Epithelial cell of proximal tubule (primary cell): Measurements from ENCODE around the gene UCN2. TPM values are rescaled to one million over a fixed set of nuclear protein-coding genes. Genes with fewer than 3 reads are reported as not detected.

Source experiments
- DNase-seq: peaks from one replicate; pipeline ENCODE4 v3.0.0-alpha.2; 2011; ENCODE audit warnings: low read depth
- H3K4me3 ChIP-seq: 2 replicates; pipeline ENCODE4 v1.5.1; 2011; ENCODE audit warnings: low read depth, mild to moderate bottlenecking, low read length
- total RNA-seq: library from RNA; depleted of rRNA; stranded (reverse); fragments of >200 nt; gene quantifications from 2 replicates; pipeline ENCODE4 v1.2.3, GENCODE V29; 2015
- TF ChIP-seq, protein P1 (sequence below): conservative IDR thresholded peaks from 2 replicates; pipeline ENCODE4 v1.5.1; 2012; ENCODE audit warnings: low read depth, mild to moderate bottlenecking, low read length

Gene UCN2
- total RNA-seq = 4.8 and 6.6 TPM in 2 replicates

- no peak for DNase-seq
- no peak within 1 kb of the TSS for H3K4me3 ChIP-seq
- TF ChIP-seq, protein P1, sequence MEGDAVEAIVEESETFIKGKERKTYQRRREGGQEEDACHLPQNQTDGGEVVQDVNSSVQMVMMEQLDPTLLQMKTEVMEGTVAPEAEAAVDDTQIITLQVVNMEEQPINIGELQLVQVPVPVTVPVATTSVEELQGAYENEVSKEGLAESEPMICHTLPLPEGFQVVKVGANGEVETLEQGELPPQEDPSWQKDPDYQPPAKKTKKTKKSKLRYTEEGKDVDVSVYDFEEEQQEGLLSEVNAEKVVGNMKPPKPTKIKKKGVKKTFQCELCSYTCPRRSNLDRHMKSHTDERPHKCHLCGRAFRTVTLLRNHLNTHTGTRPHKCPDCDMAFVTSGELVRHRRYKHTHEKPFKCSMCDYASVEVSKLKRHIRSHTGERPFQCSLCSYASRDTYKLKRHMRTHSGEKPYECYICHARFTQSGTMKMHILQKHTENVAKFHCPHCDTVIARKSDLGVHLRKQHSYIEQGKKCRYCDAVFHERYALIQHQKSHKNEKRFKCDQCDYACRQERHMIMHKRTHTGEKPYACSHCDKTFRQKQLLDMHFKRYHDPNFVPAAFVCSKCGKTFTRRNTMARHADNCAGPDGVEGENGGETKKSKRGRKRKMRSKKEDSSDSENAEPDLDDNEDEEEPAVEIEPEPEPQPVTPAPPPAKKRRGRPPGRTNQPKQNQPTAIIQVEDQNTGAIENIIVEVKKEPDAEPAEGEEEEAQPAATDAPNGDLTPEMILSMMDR = no peak
Measured at GRCh38 chr3:48563382-48563918, at the start of gene UCN2. UCN2 (minus strand) TSS chr3:48563781; CDS start chr3:48563124, 657 bp downstream.

- no peak for DNase-seq
- TF ChIP-seq, protein P1 = no peak
Measured at GRCh38 chr3:48612309-48612708, 48.7 kb upstream of the UCN2 start.

DNA sequence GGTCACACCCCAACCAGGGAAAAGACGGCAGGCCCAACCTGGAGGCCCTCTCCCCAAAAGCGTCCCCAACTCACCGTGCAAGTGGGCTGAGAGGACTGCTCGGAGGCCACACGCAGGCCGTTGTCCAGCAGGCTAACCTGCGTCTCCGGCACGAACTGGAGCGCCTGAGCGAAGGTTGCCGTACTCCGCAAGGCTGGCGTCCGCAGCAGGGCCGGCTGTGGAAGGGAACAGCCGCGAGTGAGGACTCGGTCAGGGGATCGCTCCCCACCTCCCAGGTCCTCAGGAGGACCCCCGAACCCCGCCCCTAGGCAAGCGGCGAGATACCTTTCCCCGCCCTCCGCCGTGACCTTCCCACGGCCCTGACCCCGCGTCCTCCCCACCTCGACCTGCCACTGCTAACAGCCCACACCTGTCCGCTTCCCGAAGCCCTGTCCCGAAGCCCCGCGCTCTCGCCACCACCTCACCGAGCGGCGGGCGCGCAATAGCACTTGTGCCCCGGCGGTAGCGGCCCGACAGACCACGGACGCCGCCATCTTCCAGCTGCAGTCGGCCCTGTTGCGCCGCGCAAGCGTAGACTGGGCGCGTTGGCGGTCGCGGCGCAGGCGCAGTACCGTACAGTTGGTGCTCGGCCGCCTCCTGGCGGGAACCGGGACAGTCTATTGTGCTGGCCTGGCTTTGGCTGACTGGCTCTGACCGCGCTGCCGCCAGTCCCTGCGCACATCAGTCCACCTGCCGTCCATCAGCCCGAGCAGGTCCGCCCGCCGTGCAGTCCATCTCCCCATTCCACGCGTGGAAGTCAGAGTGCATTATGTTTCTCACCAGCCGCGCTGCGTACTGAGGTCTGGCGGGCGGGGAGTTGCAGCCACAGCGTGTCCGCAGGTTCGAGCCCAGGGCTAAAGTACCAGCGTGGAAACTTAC, 45.8 kb upstream of the UCN2 start, which contains the start of gene UQCRC1:
Gene UQCRC1, minus strand, starts transcription at position 559 of the 918 bp plus-strand sequence. Its CDS starts 26 bp downstream, at position 533.
- TF ChIP-seq, protein P1 = peak; percentile 46
- DNase-seq = no peak
- H3K4me3 ChIP-seq = peak within 1 kb of the TSS; percentile 95

More at GRCh38 chr3:48612309-48612708, 48.7 kb upstream of the UCN2 start:
- no peak overlapping the region for H3K4me3 ChIP-seq

- no peak for DNase-seq
- TF ChIP-seq, protein P1 = no peak
- H3K4me3 ChIP-seq = no peak overlapping the region
Measured at GRCh38 chr3:48607519-48607918, 43.9 kb upstream of the UCN2 start.

DNA sequence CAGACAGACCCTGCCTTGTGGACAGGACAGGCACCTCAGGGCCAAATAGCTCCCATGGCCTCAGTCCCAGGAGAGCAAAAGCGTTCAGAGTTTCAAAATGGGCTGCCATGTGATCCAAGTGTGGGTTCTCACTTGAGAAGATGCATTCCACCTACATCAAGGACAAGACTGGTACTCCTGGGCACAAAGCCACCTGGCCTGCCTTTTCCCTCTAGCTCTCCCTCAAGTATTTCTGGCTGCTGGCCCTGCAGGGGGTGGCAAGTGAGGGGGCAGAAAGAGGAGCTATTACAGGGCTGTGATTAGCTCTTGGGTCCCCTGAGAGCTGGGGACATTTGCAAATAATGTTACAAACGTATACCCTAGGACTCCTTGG, 38.0 kb upstream of the UCN2 start:
- DNase-seq = no peak
- no peak overlapping the region for H3K4me3 ChIP-seq
- TF ChIP-seq, protein P1 = no peak

- no peak overlapping the region for H3K4me3 ChIP-seq
- TF ChIP-seq, protein P1 = no peak
- DNase-seq = no peak
Measured at GRCh38 chr3:48600711-48601621, 37.4 kb upstream of the UCN2 start.
